Adrenal gland (tissue), 12 donors: ENCODE data around the gene HIPK2. TPM values are rescaled to one million over a fixed set of nuclear protein-coding genes. Genes with fewer than 3 reads are reported as not detected.

Experiments used
- DNase-seq, 7 donors: peaks; one replicate each; pipeline ENCODE4 v3.0.0-alpha.2; 2019 to 2020
- H3K27ac ChIP-seq, 5 donors: fragments of 200-600 bp; sonication (generic) in 4 of 5; 1 replicate in 3 of 5; 2 replicates in 2 of 5; pipeline versions ENCODE4 v1.5.1 to v1.8.0; 2016 to 2020; ENCODE audit warnings: mild to moderate bottlenecking in 1 of 5
- H3K27me3 ChIP-seq: fragments of 200-600 bp; 2 replicates; pipeline ENCODE4 v1.8.0; 2021
- H3K36me3 ChIP-seq, 2 donors: fragments of 200-600 bp; replicated peaks in 1 of 2; 1 replicate in 1 of 2; 2 replicates in 1 of 2; pipeline versions ENCODE4 v1.5.1 to v1.8.0; 2018 to 2022
- H3K4me1 ChIP-seq, 2 donors: fragments of 200-600 bp; replicated peaks in 1 of 2; 1 replicate in 1 of 2; 2 replicates in 1 of 2; pipeline versions ENCODE4 v1.5.1 to v1.8.0; 2018 to 2021
- H3K4me3 ChIP-seq, 4 donors: fragments of 200-600 bp; sonication (generic) in 3 of 4; one replicate each; pipeline ENCODE4 v1.5.1; 2016 to 2018
- H3K9me3 ChIP-seq, 3 donors: fragments of 200-600 bp; sonication (generic) in 1 of 3; replicated peaks in 1 of 3; 1 replicate in 2 of 3; 2 replicates in 1 of 3; pipeline versions ENCODE4 v1.5.1 to v1.8.0; 2016 to 2021
- POLR2A ChIP-seq, 2 donors: fragments of 450-650 bp; IDR thresholded peaks; one replicate each; pipeline ENCODE4 v1.6.1; 2017; ENCODE audit warnings: antibody characterized with exemption in 2 of 2, mild to moderate bottlenecking in 2 of 2, moderate library complexity in 1 of 2
- WGBS, 4 donors: extraction: QIAGEN DNeasy Blood & Tissue Kit in 2 of 4; methylation state at CpG; one replicate each; pipeline versions ENCODE4 v1.1.5 to v1.1.7; 2013 to 2017; 5-methylcytosine and 5-hydroxymethylcytosine counted together
- intact Hi-C, 2 donors: fragments of 100-400 bp; cut with DNase I; formaldehyde crosslinking; loops; one replicate each; pipeline versions ENCODE4 v1.14.1 to v1.15.0; 2022 to 2023
- polyA plus RNA-seq, 3 donors: library from polyadenylated mRNA; stranded (reverse); fragments of 200-250 nt in 2 of 3; fragments of 350-450 nt in 1 of 3; fragmentation: Illumina TruSeq in 1 of 3; extraction: RNeasy Lipid Tissue Mini Kit (QIAGEN cat#74804) in 1 of 3; gene quantifications; one replicate each; pipeline ENCODE4 v1.2.3, GENCODE V29; 2013 to 2014
- total RNA-seq, 9 donors: library from RNA; depleted of rRNA in 4 of 9; stranded (reverse); fragments of >200 nt in 4 of 9; fragments of 120-200 nt in 1 of 9; fragmentation: NEBNext Ultra II Directional in 1 of 9; extraction: Animal tissue kit (Norgen Biotek cat#: 25700) in 1 of 9; gene quantifications; one replicate each; pipeline versions ENCODE4 v1.1.0 to v1.2.4, GENCODE V29; 2013 to 2023
- TF ChIP-seq, protein P1 (sequence below), 6 experiments: fragments of 450-650 bp in 4 of 6; fragments of 200-600 bp in 2 of 6; sonication (generic) in 1 of 6; IDR thresholded peaks; 1 replicate in 5 of 6; 2 replicates in 1 of 6; pipeline versions ENCODE4 v1.5.1 to v1.8.0; 2016 to 2021; ENCODE audit warnings: antibody characterized with exemption in 6 of 6, mild to moderate bottlenecking in 2 of 6, moderate library complexity in 1 of 6
- donor health status: healthy with polysubstance abuse.
- donor health status: Bipolar disorder and iron deficiency.
- donor health status: DM: yes; HTN: yes; CAD: no.
- donor health status: DM: no; HTN: no; CAD: no.
- donor health status: DM: no; HTN: no; CAD: no.
- donor health status: DM: yes; HTN: yes; CAD: no.

HIPK2 gene
- total and polyA plus RNA-seq, 12 donors = 4.7 to 82.4 (median 49.8) TPM

- no peaks in the 10 kb centered on the region for H3K27me3 ChIP-seq
- no peaks in the 10 kb centered on the region for H3K4me1 ChIP-seq
- 85 to 94% (median 92%) methylated on average over 10 of the region's 10 CpGs for WGBS, 4 donors
- no peak overlapping the region for H3K4me3 ChIP-seq
- H3K36me3 ChIP-seq = no peaks in the 10 kb centered on the region
- intact Hi-C loops = no loop called here
- TF ChIP-seq, protein P1, sequence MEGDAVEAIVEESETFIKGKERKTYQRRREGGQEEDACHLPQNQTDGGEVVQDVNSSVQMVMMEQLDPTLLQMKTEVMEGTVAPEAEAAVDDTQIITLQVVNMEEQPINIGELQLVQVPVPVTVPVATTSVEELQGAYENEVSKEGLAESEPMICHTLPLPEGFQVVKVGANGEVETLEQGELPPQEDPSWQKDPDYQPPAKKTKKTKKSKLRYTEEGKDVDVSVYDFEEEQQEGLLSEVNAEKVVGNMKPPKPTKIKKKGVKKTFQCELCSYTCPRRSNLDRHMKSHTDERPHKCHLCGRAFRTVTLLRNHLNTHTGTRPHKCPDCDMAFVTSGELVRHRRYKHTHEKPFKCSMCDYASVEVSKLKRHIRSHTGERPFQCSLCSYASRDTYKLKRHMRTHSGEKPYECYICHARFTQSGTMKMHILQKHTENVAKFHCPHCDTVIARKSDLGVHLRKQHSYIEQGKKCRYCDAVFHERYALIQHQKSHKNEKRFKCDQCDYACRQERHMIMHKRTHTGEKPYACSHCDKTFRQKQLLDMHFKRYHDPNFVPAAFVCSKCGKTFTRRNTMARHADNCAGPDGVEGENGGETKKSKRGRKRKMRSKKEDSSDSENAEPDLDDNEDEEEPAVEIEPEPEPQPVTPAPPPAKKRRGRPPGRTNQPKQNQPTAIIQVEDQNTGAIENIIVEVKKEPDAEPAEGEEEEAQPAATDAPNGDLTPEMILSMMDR (IDR thresholded peaks at IDR 0.05) = no peak
- no peak for TF ChIP-seq POLR2A (IDR thresholded peaks at IDR 0.05)
- H3K27ac ChIP-seq = no peak overlapping the region
- no peak for DNase-seq
- H3K9me3 ChIP-seq = no peaks in the 10 kb centered on the region
Measured at GRCh38 chr7:139817249-139817648, 39.5 kb upstream of the HIPK2 start.

GRCh38 chr7:139813689-139814088 is 35.9 kb upstream of the HIPK2 start:
- no peak overlapping the region for H3K4me3 ChIP-seq
- intact Hi-C loops = no loop called here
- no peaks in the 10 kb centered on the region for H3K36me3 ChIP-seq
- DNase-seq = no peak
- no peaks in the 10 kb centered on the region for H3K9me3 ChIP-seq
- no peak overlapping the region for H3K27ac ChIP-seq
- 80 to 83% (median 82%) methylated on average over 2 of the region's 2 CpGs for WGBS, 4 donors
- TF ChIP-seq POLR2A (IDR thresholded peaks at IDR 0.05) = no peak
- TF ChIP-seq, protein P1 (IDR thresholded peaks at IDR 0.05) = no peak
- H3K27me3 ChIP-seq = no peaks in the 10 kb centered on the region
- no peaks in the 10 kb centered on the region for H3K4me1 ChIP-seq

DNA sequence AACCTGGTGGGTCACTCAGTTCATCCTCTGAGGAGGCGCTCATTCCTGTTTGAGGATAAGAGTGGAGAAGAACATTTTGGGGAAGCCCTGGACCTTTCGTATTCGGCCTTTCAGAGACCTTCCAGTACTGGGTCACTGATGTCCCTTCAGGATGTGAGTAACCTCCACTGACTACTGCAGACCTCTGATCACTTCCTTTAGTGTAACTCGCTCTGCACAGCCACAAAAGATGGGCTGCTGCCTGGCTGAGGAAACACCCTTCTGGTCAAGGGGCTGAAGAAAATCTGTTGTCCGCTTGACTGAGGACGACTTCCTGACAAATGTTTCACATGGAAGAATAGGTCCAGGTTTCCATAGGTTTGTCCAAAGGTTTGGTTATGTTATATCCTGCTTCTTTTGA is 35.4 kb upstream of the HIPK2 start:
- TF ChIP-seq, protein P1 (IDR thresholded peaks at IDR 0.05) = no peak
- TF ChIP-seq POLR2A (IDR thresholded peaks at IDR 0.05) = no peak
- WGBS, 4 donors = 79 to 92% (median 85%) methylated on average over 6 of the region's 6 CpGs
- Histone ChIP-seq H3K4me1 (no peaks in the 10 kb centered on the region), H3K36me3 (no peaks in the 10 kb centered on the region), H3K4me3 (no peak overlapping the region), H3K9me3 (no peaks in the 10 kb centered on the region), H3K27me3 (no peaks in the 10 kb centered on the region), H3K27ac (no peak overlapping the region)
- intact Hi-C loops = no loop called here
- DNase-seq = no peak

GRCh38 chr7:139811066-139811465 is 33.3 kb upstream of the HIPK2 start:
- intact Hi-C loops = no loop called here
- no peak for TF ChIP-seq POLR2A (IDR thresholded peaks at IDR 0.05)
- TF ChIP-seq, protein P1 (IDR thresholded peaks at IDR 0.05) = no peak

More at GRCh38 chr7:139811066-139811465, 33.3 kb upstream of the HIPK2 start:
- no peak for DNase-seq
- no peak overlapping the region for H3K4me3 ChIP-seq
- H3K36me3 ChIP-seq = no peaks in the 10 kb centered on the region
- H3K27me3 ChIP-seq = no peaks in the 10 kb centered on the region
- WGBS, 4 donors = 50 to 65% (median 57%) methylated on average over 2 of the region's 2 CpGs
- H3K27ac ChIP-seq = no peak overlapping the region
- H3K9me3 ChIP-seq = no peaks in the 10 kb centered on the region
- H3K4me1 ChIP-seq = no peaks in the 10 kb centered on the region
